ENCODE results near the gene HDAC7. TPM values are rescaled to one million over a fixed set of nuclear protein-coding genes. Genes with fewer than 3 reads are reported as not detected.
"Not testable (repeated sequence)": the region's sequence is repeated elsewhere in the genome, so short reads cannot be mapped to it uniquely, and the experiment has no call there.

HDAC7 gene
- total RNA-seq, 1 donor from 2014 or later: 120 TPM

DNA sequence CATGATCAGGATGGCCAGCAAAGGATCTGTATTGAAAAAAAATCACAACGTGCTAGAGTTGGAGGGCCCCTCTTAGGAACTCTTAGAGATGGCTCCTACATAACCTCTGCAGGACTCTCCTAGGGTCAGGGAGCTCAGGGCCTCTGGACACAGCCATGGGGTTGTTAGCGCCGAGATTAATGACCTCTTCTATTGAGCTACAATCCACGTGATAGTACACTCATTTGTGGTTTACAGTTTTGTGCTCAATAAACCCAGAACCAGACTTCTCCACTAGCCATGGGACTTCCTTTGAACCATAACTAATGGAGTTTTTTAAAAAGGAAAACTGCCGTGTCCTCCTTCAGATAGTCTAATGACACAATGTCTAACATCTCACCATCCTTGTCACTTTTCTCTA is 29.6 kb upstream of the HDAC7 start:
- DNase-seq (ENCODE audit: low spot score): no peak

GRCh38 chr12:47848853-47849252 is 29.1 kb upstream of the HDAC7 start:
- DNase-seq (ENCODE audit: low spot score): no peak

DNA sequence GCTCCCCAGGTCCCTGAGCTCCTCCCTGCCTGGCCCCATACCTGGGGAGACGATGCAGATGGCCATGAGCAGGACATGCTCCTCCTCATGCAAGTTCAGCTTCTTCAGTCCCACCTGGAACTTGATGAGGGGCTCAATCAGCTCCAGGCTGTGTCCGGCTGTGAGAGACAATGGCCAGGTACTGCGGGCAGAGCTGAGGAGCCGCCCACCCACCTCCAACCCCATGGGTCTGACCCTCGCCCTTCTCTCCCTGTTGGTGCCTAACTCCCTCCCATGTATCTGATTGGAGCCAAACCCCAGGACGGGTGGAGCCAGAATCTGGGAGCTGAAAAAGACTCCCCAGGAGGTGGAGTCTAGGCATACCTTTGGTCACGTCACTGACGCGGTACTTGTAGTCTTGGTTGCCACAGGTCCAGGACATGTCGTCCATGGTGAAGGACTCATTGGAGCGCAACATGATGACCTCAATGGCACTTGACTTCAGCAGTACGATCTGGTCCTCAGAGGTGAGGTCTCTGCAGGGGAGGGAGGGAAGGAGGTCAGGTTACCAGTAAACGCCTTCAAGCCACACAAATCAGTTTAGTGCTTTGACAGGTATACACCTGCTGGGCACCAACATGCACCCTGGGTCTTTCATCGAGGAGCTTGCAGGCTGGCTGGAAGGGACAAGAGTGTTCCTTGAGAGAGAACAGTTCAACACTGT is 26.7 kb upstream of the HDAC7 start:
- no peak for DNase-seq (ENCODE audit: low spot score)

GRCh38 chr12:47845081-47845480 is 25.4 kb upstream of the HDAC7 start:
- no peak for DNase-seq (ENCODE audit: low spot score)

- DNase-seq (ENCODE audit: low spot score): no peak
Measured at GRCh38 chr12:47844264-47845019, 24.7 kb upstream of the HDAC7 start.

- DNase-seq (ENCODE audit: low spot score): no peak
Measured at GRCh38 chr12:47843226-47843980, 23.7 kb upstream of the HDAC7 start.

DNA sequence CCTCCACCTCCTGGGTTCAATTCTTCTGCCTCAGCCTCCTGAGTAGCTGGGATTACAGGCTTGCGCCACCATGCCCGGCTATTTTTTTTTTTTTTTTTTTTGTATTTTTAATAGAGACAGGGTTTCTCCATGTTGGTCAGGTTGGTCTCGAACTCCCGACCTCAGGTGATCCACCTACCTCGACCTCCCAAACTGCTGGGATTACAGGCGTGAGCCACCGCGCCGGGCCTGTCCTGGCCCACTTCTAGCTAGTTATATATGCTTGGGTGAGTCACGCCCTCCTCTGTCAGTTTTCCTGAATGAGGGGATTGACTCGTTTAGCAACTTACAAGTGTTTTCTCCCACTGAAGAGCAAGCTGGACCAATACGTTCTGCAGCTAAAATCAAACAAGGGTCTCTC is 22.8 kb upstream of the HDAC7 start:
- not testable (repeated sequence) for DNase-seq (ENCODE audit: low spot score)

DNA sequence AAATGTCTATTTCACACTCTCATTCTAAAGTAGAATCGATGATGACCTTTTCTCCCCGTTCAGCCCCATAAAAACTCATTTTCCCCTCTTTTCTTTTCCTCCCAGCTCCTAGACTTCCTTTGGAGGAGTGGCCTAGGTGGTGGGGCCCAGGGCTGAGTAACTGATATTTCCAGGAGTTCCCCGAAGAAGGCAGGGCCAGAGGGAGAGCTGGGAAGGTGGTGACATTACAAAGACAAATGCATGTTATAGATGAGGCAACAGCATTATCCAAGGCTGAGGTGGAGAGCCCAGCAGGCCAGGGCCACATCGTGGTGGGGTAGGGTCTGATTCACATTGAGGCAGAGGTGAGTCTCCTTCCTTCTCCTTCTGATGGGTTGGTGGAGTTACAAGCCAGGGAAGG is 22.2 kb upstream of the HDAC7 start:
- no peak for DNase-seq (ENCODE audit: low spot score)

DNA sequence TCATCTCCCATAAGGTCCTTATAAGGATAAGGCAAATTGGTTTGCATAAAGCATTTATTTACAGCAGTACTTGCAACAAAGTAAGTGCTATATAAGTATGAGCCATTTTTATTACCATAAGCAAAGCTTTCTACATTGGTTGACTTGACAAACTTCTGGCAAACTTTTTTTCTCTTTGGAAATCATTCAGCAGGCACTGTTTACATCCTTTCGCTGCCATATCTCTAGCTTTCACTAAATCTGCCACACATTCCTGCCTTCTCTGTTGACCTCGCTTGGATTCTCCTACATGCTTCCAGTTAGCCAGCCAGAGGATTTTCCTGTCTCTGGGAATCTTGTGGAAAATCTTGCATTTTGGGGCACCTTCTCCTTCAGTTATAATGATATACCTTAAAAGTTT is 21.8 kb upstream of the HDAC7 start:
- DNase-seq (ENCODE audit: low spot score): no peak

GRCh38 chr12:47840571-47840970 is 20.9 kb upstream of the HDAC7 start:
- no peak for DNase-seq (ENCODE audit: low spot score)

- DNase-seq (ENCODE audit: low spot score): no peak
Measured at GRCh38 chr12:47839214-47839876, 19.6 kb upstream of the HDAC7 start.

GRCh38 chr12:47838286-47838931 is 18.7 kb upstream of the HDAC7 start:
- no peak for DNase-seq (ENCODE audit: low spot score)

- DNase-seq (ENCODE audit: low spot score): peak; percentile 54
Measured at GRCh38 chr12:47837190-47838171, 17.8 kb upstream of the HDAC7 start.

- no peak for DNase-seq (ENCODE audit: low spot score)
Measured at GRCh38 chr12:47835831-47836155, 16.1 kb upstream of the HDAC7 start.

- no peak for DNase-seq (ENCODE audit: low spot score)
Measured at GRCh38 chr12:47835006-47835830, 15.5 kb upstream of the HDAC7 start.

DNA sequence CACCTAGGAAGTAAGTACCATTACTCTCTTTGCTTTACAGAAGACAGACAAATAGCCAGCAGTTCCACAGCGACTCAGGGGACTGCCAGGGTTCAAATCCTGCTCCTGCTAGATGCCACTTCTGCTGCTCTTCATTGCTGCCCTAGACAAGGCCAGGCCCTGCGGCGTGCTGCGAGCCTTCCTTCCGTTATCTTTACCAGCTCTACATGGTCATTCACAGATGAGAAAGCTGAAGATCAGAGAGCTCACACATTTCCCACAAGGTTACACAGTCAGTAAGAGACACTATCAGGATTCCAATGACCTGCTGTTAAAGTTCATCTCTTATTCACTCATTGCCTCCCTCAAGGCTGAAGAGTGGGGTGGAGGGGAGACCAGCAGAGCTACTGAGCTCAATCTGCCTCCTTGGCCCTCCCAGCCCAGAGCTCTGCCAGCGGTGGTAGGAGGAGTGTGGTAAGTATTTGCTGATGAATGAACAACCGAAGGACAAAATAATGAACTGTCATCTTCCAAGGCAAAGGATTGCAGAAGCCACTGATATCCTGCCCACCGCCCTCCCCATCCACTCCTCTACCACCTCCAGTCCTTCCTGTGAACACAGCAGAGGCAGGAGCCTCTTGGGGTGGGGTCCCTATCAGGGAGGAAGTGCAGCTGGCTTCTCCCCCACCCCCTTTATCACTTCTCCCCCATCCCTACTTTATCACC is 14.6 kb upstream of the HDAC7 start:
- no peak for DNase-seq (ENCODE audit: low spot score)

DNA sequence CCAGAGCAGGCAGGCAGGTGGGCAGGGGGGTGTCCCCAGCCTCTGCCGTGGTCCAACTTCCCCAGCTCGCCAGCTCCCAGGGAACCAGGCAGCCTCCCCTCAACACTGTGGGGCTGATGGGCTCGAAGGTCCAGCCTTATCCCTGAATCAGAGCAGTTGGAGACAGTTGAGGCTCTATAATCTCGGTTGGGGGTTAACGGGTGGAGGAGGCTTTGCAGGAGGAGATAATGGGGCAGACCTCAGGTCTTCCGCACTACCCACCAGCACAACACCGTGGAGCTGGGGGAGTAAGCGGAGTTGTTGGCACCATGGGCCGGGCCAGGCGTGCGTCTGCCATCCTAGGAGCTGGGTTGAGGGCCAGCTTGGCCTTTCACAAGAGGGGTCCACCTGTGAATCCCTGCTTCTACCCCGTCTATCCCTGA is 13.9 kb upstream of the HDAC7 start:
- no peak for DNase-seq (ENCODE audit: low spot score)

DNA sequence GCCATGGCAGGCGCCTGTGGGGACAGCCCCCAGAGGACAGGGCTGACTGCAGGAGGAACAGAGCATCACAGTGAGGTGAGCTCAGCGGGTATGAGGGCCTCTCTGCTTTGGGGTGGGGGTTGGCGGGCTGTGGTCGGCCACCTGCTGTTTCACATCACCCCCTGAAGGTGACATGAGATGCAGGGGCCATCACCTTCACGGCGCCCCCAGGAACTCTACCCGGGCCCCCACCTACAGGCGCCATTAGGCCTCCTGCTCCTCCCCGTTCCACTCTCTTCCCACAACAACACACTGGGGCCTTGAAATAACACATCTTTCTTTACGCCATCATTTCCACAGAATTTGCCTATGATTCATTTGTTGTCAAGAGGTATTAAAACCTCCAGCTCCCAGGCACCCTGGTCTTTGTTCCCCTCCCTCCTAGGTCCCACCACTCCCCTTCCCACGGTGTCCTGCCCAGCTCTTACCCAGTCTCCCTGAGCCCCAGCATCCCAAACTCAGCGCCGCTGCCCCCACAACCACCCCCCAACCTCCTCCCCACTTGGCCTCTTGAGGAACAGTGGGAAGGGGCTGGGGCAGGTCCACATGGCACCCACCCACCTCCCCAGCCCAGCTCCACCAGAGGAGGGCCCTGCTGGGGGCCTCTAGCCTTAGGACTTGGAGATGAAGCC is 12.7 kb upstream of the HDAC7 start:
- no peak for DNase-seq (ENCODE audit: low spot score)
